Iris pigment epithelial cell (primary cell): ENCODE data around the gene PANK4.

Experiments used
- DNase-seq: peaks from one replicate; pipeline ENCODE4 v3.0.0-alpha.2; 2011; ENCODE audit warnings: low read depth

The PANK4 gene

DNA sequence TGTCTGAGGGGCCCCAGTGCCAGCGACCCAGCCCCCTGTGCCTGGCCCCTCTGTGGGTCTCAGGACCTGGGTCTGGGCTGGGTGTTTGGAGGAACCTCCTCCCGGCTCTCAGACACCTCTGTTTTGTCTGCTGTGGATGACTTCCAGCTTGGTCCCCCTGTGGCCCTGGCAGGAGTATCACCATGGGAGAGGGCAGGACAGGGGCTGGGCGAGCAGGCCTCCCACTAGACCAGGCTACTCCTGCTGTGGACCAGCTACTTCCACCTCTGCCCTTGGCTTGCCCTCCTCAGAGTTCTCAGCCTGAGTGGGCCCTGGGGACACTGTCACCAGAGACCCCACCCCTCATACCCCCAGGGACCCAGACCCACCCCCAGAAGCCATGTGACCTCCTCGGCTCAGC lies 28.5 kb downstream of the PANK4 start:
- no peak for DNase-seq

DNA sequence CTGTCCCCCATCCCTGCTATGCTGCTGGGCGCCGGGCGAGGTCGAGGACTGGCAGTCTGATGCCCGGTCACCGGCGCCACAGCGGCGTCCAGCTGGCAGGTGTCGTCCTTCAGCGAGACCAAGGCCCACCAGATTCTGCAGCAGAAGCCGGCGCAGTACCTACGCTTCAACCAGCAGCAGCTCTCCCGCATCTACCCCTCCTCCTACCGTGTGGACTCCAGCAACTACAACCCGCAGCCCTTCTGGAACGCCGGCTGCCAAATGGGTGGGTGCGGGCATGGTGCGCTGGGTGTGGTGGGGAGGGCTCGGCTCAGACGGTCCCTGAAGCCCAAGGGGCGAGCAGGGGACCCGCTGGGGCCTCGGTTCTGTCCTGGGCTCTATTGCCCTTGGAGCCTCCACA lies 29.6 kb downstream of the PANK4 start:
- DNase-seq = no peak

DNA sequence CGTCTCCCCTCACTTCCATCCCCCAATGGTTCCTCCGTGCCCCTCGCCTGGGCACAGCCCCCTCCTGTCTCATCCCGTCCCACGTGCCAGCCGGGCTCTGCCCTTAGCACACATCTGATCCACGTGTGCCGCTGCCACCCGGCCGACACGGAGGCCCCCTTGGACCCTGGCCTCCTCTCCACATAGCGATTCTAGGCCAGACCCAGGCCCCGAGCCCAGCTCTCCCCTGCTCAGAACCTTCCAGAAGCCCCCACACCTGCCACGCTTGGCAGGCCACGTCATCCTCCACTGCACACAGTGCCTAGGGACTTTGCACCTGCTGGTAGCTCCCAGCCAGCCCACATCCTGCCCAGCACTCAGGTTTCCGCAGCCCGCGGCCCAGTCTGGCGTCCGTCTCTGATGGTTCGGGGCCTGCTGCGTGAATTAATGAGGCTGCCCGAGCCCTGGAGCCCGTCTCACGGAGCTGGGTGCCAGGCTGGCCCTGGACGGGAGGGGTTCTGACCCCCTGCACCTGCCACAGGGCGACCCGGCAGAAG lies 30.2 kb downstream of the PANK4 start:
- DNase-seq = no peak

DNA sequence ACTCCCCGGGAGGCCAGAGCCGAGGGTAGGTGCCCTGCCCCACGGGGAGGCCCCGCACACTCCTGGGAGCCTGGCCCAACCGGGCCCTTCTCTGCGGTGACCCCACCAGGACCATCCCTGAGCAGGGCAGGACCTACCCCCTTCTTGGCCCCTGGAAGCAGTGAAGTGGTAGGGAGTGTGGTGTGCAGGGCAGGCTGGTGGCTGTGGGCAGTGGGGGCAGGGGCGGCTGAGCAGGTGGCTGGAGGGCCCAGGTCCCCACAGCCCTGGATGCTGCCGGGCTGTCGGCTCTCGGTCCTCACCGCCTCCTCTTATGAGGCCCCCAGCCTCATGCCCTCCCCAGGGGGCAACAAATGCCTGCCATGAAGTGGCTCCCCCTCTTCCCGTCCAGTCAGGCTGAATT lies 30.9 kb downstream of the PANK4 start:
- DNase-seq = no peak

DNA sequence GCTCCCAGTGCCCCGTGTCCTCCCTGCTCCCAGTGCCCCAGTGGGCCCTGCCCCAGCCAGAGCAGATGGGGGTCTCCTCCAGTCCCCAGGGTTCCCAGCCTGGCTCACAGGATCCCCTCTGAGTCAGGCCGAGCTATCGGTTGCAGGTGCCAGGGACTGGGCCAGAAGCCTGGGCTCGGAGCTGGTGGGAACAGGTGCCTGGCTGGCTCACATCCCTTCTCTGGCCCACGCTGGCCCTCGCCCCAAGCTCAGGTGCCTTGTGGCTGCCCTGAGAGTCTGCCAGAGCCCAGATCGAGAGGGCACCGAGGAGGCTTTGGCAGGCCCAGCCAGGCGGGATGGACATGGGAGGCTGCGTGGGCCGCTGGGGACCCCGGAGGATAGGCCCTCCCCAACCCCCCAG lies 31.4 kb downstream of the PANK4 start:
- no peak for DNase-seq

DNA sequence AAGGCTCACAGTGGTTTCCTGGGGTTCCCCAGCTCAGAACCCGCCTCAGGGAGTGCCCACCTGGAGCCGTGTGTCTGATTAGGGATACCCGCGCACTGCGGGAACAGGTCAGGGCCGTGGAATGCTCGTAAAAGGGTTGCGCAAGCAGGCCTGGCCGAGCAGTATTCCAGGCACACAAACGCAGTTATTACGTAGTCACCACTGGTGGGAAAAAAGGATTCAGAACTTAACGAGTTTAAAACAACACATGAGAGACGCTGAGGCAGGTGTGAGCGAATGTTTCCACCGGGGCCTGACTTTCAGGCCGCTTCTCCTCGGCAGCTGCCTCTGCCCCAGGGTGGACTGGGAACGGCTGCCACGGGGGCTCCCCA lies 32.1 kb downstream of the PANK4 start:
- DNase-seq = peak; percentile 53

DNA sequence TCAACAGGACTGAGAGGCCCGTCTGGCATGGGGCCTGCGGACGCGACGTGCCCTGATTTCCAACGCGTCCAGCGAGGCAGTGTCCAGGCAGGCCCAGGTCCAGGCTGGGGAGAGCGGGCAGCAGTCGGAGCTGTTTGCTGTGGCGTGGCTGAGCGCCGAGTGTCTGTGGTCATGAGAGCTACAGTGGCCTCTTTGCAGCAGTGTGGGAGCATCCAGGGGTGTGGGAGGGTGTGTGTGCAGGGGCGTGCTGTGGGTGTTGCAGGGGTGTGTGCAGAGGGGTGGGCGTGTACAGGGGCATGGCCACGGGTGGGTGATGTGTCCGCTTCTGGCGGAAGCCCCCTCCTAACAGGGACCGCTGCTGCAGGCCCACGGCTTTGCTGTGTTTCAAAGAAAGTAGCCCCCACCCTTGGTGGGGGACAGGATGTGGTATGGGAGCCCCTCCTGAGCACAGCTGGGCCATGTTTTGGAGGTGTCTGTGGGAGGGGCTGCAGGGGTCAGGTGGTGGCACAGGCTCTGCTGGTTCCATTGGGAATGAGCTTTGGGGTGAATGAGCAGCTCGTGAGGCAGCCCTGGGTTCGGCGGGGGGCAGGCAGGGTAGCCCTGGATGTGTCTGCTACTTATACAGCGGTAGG lies 32.6 kb downstream of the PANK4 start:
- no peak for DNase-seq

DNA sequence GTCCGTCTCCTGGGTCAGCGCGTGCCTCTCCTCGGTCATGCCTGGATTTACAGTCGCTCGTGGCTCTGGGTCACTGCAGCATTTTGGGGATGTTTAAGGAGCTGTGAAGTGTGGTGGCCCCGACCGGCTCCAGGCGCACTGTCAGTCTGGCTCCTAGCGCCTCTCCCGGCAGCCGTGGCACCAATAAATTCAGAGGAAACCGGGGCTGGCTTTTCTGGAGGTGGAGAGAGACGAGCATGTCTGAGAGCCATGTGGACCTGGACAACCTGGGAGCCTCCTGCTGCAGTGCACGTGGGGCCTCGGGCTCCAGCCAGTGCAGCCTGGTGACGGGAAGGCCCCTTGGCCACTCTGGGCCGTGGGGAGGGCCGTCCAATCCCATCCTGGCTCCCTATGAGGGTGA lies 33.2 kb downstream of the PANK4 start:
- DNase-seq = no peak

DNA sequence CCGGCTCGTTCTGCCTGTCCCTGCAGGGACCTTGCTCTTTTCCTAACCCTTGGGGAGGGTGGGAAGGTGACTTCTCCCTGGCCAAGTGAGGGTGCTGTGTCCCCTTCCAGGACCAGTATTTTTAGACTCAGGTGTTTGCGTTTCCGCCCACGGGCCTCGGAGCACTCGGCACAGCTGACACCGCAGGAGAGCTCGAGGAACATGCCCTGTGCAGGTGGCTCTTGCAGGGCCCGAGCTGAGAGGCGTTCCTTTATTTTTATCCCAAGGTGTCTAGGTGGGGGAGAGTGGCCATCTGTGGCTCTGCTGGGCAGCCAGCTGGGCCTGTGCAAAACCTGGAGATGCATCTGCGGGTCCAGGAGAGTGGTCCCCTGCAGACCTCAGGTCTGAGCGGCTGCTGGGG lies 34.3 kb downstream of the PANK4 start:
- no peak for DNase-seq

DNA sequence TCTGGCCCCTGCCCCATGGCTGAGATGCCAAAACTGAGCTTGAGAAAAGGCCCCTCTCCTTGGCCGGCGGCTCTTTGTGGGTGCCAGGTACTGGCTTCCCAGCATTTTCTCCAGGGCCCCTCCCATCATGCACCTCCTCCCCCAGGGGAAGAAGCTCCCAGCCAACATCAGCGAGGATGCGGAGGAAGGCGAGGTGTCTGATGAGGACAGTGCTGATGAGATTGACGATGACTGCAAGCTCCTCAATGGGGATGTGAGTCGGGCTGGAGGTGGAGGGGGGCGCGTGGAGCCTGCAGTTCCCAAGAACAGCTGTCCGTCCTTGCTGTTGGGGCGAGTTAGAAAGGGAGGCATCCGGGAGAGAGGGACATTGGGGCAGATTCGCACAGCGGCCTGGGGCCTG lies 36.8 kb downstream of the PANK4 start:
- DNase-seq = no peak

DNA sequence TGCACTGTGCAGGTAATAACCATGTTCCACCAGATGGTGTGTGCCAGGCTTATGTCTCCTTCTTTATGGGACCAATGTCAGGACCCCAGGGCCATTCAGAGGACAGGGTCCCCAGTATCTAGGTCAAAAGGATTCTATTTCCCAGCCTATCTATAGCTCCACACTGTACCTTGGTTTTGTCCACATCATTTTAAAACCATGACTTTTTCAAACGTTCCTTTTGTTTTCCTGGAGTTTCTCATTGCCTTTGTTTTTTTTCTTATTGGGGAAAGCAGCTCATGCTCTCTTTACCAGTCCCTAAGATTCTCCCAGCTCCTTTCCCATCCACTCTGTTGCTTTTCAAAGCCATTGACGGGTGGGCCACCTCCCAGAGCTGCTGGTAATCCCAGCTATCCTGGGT lies 37.7 kb downstream of the PANK4 start:
- no peak for DNase-seq

DNA sequence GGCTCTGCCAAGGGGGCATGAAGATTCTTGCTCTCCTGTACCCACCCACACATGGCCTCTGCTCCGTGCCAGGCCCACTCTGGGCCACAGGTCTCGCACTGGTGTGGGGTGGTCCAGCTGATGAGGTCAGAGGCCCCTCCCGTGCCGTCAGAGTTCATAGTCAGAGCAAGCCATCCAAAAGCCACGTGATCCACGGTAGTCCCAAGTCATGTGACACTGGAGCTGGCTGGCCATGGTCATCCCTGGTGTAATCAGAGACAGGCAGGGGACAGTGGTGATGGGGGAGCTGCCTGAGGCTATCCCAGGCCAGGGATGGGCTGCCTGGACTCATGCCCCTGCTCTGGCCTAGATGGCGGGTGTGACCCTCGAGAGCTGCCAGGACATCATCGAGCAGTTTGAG lies 39.8 kb downstream of the PANK4 start:
- no peak for DNase-seq

DNA sequence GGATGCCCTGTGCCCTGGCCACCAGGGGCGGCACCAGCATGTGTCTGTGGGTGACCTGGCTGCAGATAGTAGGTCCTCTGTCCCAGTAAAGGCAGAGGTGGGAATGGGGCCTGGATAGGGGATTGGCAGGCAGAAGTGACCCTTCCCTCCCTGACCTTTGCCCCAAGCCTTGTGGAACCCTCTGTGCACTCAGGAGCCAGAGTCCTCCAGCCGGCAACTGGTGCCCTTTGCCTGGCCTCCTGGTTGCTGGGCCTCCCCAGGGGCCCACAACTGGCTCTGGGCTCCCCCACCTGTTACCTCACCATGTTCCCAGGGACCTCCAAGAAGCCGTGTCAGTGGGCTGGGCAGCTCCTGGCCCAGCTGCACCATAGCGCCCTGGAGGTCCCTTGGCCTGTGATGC lies 40.4 kb downstream of the PANK4 start:
- DNase-seq = no peak

DNA sequence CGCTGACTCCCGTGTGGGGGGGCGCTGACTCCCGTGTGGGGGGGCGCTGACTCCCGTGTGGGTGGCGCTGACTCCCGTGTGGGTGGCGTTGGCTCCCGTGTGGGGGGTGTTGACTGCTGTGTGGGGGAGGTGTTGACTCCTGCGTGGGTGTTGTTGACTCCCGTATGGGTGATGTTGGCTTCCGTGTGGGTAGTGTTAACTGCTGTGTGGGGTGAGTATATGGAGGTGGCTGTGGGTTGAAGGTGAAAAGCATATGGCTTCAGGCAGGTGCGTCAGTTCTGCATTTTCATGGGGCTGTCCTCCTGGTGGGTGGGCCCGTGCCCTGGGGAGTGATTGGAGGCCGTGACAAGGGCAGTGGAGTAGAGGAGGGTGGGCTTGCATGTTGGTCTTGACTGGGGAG lies 42.4 kb downstream of the PANK4 start:
- DNase-seq = no peak

DNA sequence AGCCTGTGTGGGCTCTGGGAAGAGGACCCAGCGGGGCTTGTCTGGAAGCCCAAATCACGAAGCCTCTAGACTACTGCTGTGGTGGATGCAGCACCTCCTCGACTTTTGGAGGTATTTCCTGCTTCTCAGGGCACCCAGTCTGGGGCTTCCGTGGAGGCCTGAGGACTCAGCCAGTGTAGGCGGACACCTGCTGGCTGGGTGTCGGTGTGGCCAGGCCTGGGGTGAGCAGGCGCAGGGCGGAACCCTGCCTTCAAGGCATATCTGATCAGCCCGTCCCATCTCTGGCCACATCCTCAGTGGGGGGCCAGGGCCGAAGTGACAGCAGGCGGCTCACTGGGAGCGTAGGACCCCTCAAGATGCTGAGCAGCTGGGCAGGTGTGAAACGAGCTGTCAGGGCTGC lies 43.4 kb downstream of the PANK4 start:
- DNase-seq = no peak

DNA sequence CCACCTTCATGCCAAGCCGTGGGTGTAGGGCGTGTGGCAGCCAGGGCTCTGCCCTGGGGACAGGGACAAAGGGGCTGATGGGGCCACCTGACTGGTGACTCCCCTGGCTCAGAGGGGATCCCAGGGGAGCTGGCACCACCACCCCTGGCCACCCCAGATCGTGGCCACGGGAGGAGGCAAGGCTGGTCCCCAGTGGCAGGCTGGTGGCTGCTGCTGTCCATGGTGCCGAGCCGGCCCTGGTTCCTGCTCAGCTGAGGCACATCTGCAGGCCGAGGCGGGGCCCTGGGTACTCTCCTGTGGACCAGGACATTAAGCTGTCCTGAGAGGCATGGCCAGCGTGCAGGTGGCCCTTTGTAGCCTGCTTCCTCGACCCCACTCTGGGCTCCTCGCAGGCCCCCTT lies 43.8 kb downstream of the PANK4 start:
- no peak for DNase-seq

DNA sequence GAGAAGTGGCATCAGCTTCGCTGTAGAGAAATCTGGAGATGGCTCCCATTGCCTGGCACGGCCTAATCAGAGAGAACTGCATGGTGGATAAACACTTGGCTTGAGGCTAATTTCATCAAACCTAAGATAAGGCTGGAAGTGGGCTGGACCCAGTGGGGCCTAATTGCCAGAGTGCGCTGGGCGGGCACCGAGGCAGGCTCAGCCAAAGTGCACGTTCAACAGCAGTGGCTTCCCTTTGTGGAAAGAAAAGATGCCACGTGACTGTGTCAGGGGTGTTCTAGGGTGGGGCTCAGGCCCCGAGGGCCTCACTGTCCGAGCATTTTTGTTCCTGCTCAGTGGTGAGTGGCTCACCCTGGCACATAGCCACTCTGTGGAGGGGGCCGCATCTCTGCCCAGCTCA lies 44.5 kb downstream of the PANK4 start:
- no peak for DNase-seq

DNA sequence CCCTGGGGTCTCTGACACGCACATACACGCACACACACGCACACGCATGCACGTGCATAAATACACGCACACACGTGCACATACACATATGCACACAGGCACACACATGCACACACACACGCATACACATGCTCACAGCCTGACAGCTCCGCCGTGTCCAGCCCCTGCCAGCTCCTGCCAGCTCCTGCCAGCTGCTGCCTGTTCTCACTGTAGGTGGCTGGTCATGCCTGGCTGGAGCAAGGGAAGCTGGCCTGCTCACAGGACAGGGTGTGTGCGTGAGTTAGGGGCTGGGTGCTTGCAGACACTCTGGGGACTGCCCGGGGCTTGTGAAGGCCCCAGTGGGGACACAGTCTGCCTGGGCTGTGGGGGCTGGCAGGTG lies 45.4 kb downstream of the PANK4 start:
- DNase-seq = no peak

DNA sequence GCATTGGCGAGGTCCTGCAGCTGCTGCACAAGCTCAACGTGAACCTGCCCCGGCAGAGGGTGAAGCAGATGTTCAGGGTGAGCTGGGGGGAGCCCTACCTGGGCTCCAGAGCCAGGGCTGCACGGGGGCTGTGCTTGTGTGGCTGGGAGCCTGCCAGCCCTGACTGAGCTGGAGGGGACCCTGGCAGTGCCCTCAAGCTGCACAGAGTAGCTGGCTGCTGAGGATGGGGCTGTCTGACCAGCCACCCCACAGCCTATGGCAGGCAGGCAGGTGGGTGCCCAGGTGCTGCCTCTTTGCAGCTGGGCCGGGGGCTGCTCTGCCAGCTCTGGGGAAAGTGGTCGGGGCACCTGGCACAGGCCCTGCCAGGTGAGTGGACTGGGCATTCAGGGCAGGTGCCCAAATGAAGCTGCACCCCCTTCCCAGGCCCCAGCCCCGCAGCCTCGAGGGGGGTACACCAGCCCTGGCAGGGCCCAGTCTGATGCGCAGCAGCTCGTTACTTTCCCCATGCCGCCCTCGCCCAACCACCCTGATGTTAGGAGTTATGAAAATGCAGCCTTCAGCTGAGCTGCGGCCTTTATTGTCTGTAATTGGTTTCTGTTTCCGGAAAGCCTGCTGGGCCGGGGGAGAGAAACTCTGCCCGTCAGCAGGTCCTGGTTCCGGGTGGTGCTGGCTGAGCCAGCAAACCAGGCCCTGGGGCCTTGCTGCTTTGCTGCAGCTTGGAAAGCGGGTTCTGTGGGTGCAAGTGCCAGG lies 46.0 kb downstream of the PANK4 start:
- DNase-seq = no peak

DNA sequence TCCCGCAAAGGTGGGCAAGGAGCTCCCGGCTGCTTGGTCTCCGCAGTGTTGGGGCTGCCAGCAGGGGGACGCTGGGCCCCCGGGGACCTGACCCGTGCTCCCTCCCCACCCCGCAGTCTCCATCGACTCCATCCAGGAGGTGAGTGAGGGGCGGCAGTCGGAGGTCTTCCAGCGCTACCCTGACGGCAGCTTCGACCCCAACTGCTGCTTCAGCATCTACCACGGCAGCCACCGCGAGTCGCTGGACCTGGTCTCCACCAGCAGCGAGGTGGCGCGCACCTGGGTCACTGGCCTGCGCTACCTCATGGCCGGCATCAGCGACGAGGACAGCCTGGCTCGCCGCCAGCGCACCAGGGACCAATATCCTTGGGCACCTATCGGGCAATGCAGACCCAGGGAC lies 46.8 kb downstream of the PANK4 start:
- no peak for DNase-seq

DNA sequence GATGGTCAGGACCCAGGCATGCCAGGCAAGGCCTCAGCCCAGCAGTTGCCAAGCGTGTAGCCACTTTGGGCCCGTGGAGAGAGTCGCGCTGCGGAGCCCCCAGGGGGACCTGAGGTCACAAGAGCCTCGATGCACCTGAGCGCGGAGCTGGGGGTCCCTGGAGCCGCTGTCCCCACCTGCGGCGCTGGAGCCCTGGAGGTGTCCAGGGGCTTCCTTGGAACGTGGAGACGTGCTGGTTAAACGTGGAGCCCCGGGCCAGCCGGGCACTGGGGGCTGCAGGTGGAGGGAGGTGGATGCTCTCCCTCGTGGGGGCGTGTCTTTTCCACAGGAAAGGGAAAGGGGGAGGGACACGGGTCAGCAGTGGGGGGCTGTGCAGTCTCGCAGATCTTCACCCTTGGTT lies 47.2 kb downstream of the PANK4 start:
- no peak for DNase-seq

DNA sequence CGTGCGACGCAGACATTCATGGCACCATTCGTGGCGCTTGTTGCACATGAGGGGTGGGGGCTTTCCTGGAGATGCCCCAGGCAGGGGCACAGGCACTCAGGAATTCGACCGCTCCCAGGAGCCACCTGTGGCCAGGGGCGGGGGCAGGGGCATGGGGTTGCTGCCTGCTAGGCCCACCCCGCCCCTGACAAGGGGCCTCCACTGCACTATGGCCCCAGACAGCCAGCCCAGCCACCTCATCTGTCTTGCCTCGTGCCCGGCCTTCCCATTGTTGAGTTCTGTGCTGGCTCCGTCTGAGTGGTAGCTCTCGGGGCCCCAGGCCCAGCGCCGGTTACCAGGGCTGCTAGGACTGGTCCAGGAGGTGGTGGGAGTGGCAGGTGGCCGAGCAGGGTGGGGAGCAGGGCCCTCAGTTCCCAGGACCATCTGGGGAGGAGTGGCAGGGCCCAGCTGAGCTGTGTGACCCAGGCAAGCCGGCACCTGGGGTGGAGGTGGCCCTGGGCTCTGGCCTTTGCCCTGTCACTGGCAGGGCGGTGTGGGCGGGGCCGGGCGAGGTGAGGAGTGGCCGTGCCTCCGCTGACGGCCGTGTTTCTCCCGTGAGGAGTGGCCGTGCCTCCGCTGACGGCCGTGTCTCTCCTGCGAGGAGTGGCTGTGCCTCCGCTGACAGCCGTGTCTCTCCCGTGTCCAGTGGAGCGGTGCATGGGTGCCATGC lies 48.5 kb downstream of the PANK4 start:
- DNase-seq = no peak

DNA sequence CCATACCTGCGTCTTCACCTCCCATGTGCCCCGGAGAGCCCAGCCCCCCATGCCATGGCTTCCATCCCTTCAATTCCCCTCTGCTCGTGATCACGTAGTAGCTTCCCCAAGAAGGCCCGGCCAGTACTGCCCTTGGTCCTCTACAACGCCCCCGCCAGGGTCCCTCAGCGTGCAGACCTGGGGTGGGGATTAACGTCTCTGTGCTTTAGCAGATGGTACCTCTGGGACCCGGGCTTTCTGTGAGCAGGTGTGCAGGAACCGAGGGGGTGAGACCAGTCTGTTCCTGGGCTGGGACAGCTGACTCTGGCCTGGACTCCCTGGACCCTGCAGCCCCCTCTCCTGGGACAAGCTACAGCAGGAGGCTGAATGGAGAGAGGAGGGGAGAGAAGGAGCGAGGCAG lies 49.1 kb downstream of the PANK4 start:
- no peak for DNase-seq
